SK-N-SH treated with all-trans-retinoic acid at 6 μM for 48 hours (cell line): Measurements from ENCODE around the gene DEF6.
A peak's percentile ranks its signal among the peaks of the same experiment; 100 is the strongest.

Experiments used
- ATAC-seq: fragments of 200-7000 bp; cut with Tn5 transposase; 3 replicates; pipeline ENCODE4 v1.9.1; 2020; ENCODE audit warnings: mild to moderate bottlenecking, moderate library complexity
- ARNTL ChIP-seq: fragments of 450-650 bp; formaldehyde crosslinking; IDR thresholded peaks from 2 replicates; pipeline ENCODE4 v1.5.0; 2020; ENCODE audit warnings: low read depth, mild to moderate bottlenecking, moderate library complexity, borderline replicate concordance
- BACH2 ChIP-seq: fragments of 250-450 bp; sonication (Bioruptor Pico); IDR thresholded peaks from 2 replicates; pipeline ENCODE4 v1.9.0; 2021; ENCODE audit warnings: mild to moderate bottlenecking, borderline replicate concordance
- CSDC2 ChIP-seq: fragments of 250-450 bp; sonication (Bioruptor Pico); IDR thresholded peaks from 2 replicates; pipeline ENCODE4 v1.5.0; 2020; ENCODE audit warnings: mild to moderate bottlenecking, moderate library complexity
- ESRRG ChIP-seq: fragments of 250-450 bp; sonication (Bioruptor Pico); IDR thresholded peaks from 2 replicates; pipeline ENCODE4 v1.6.1; 2021; ENCODE audit warnings: mild to moderate bottlenecking
- GLIS3 ChIP-seq: fragments of 250-450 bp; sonication (Bioruptor Pico); IDR thresholded peaks from 2 replicates; pipeline ENCODE4 v1.5.0; 2020; ENCODE audit warnings: mild to moderate bottlenecking, moderate library complexity
- ISL1 ChIP-seq: fragments of 250-450 bp; sonication (Bioruptor Pico); IDR thresholded peaks from 2 replicates; pipeline ENCODE4 v2.1.2; 2022; ENCODE audit warnings: mild to moderate bottlenecking, moderate library complexity
- OSR1 ChIP-seq: fragments of 250-450 bp; sonication (Bioruptor Pico); IDR thresholded peaks from 2 replicates; pipeline ENCODE4 v1.8.0; 2022; ENCODE audit warnings: moderate library complexity, mild to moderate bottlenecking, inconsistent platforms
- PPARA ChIP-seq: fragments of 250-450 bp; sonication (Bioruptor Pico); IDR thresholded peaks from 2 replicates; pipeline ENCODE4 v1.5.0; 2020; ENCODE audit warnings: mild to moderate bottlenecking, borderline replicate concordance
- RARB ChIP-seq: fragments of 250-450 bp; sonication (Bioruptor Pico); IDR thresholded peaks from 2 replicates; pipeline ENCODE4 v1.8.0; 2021; ENCODE audit warnings: mild to moderate bottlenecking, moderate library complexity
- SNAI2 ChIP-seq: fragments of 250-450 bp; sonication (Bioruptor Pico); IDR thresholded peaks from 2 replicates; pipeline ENCODE4 v1.5.0; 2020; ENCODE audit warnings: mild to moderate bottlenecking, moderate library complexity
- TCF4 ChIP-seq: fragments of 250-450 bp; sonication (Bioruptor Pico); IDR thresholded peaks from 2 replicates; pipeline ENCODE4 v1.8.0; 2021; ENCODE audit warnings: mild to moderate bottlenecking, moderate library complexity, borderline replicate concordance
- TOX ChIP-seq: fragments of 250-450 bp; sonication (Bioruptor Pico); IDR thresholded peaks from 2 replicates; pipeline ENCODE4 v1.8.0; 2021; ENCODE audit warnings: mild to moderate bottlenecking, moderate library complexity, borderline replicate concordance
- ZC3H10 ChIP-seq: fragments of 250-450 bp; sonication (Bioruptor Pico); IDR thresholded peaks from 2 replicates; pipeline ENCODE4 v1.5.1; 2021; ENCODE audit warnings: mild to moderate bottlenecking, moderate library complexity
- ZFP3 ChIP-seq: fragments of 250-450 bp; sonication (Bioruptor Pico); IDR thresholded peaks from 2 replicates; pipeline ENCODE4 v1.5.0; 2020; ENCODE audit warnings: mild to moderate bottlenecking, moderate library complexity
- ZFP30 ChIP-seq: fragments of 450-650 bp; formaldehyde crosslinking; IDR thresholded peaks from 2 replicates; pipeline ENCODE4 v1.5.0; 2022; ENCODE audit warnings: mild to moderate bottlenecking, moderate library complexity
- ZNF70 ChIP-seq: fragments of 450-650 bp; formaldehyde crosslinking; IDR thresholded peaks from 2 replicates; pipeline ENCODE4 v1.5.0; 2020; ENCODE audit warnings: mild to moderate bottlenecking, moderate library complexity
- ZNF8 ChIP-seq: fragments of 450-650 bp; formaldehyde crosslinking; IDR thresholded peaks from 2 replicates; pipeline ENCODE4 v1.5.0; 2020; ENCODE audit warnings: mild to moderate bottlenecking, moderate library complexity
- TF ChIP-seq, protein P1 (sequence below): fragments of 250-450 bp; sonication (Bioruptor Pico); IDR thresholded peaks from 2 replicates; pipeline ENCODE4 v1.5.1; 2021; ENCODE audit warnings: mild to moderate bottlenecking, moderate library complexity
- TF ChIP-seq, protein P2 (sequence below): fragments of 250-450 bp; sonication (Bioruptor Pico); IDR thresholded peaks from 2 replicates; pipeline ENCODE4 v1.8.0; 2021; ENCODE audit warnings: low read depth, mild to moderate bottlenecking, moderate library complexity, borderline replicate concordance
- TF ChIP-seq, protein P3 (sequence below): fragments of 250-450 bp; sonication (Bioruptor Pico); IDR thresholded peaks from 2 replicates; pipeline ENCODE4 v1.8.0; 2020; ENCODE audit warnings: mild to moderate bottlenecking, moderate library complexity, borderline replicate concordance
- TF ChIP-seq, protein P4 (sequence below): fragments of 250-450 bp; sonication (Bioruptor Pico); IDR thresholded peaks from 2 replicates; pipeline ENCODE4 v1.5.0; 2020; ENCODE audit warnings: mild to moderate bottlenecking, moderate library complexity
- TF ChIP-seq, protein P5 (sequence below): fragments of 250-450 bp; sonication (Bioruptor Pico); IDR thresholded peaks from 2 replicates; pipeline ENCODE4 v1.5.1; 2020; ENCODE audit warnings: low read depth, mild to moderate bottlenecking, moderate library complexity

DEF6 gene

DNA sequence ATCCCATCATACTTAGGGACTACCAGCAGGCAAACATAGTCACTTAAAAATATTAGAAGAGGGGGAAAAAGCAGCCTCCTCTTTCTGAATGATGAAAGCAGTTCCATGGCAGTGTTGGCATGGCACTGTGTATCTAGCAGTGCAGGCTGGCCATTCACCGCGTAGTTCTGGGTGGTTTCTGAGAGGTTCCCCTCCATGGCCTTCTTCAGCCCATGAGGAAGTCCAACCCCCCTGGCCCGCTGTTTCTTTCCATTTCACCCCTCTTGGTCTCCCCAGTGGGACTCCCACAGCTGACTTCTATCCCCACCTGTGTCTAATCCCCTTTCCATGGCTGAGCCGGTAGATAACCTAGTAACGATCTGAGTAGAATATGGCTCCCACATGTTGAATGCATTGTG, 61.7 kb downstream of the DEF6 start:
- ATAC-seq, result no peak
- TF ChIP-seq, protein P1, sequence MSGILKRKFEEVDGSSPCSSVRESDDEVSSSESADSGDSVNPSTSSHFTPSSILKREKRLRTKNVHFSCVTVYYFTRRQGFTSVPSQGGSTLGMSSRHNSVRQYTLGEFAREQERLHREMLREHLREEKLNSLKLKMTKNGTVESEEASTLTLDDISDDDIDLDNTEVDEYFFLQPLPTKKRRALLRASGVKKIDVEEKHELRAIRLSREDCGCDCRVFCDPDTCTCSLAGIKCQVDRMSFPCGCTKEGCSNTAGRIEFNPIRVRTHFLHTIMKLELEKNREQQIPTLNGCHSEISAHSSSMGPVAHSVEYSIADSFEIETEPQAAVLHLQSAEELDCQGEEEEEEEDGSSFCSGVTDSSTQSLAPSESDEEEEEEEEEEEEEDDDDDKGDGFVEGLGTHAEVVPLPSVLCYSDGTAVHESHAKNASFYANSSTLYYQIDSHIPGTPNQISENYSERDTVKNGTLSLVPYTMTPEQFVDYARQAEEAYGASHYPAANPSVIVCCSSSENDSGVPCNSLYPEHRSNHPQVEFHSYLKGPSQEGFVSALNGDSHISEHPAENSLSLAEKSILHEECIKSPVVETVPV (CRISPR knock-in tag), result no peak
- TF ChIP-seq ISL1 (no peak), OSR1 (CRISPR knock-in tag) (no peak), GLIS3 (CRISPR knock-in tag) (no peak), CSDC2 (CRISPR knock-in tag) (no peak), RARB (CRISPR knock-in tag) (no peak), BACH2 (no peak), ZFP30 (CRISPR knock-in tag) (no peak), ZFP3 (no peak), ZC3H10 (CRISPR knock-in tag) (no peak), PPARA (no peak), TCF4 (CRISPR knock-in tag) (no peak)

DNA sequence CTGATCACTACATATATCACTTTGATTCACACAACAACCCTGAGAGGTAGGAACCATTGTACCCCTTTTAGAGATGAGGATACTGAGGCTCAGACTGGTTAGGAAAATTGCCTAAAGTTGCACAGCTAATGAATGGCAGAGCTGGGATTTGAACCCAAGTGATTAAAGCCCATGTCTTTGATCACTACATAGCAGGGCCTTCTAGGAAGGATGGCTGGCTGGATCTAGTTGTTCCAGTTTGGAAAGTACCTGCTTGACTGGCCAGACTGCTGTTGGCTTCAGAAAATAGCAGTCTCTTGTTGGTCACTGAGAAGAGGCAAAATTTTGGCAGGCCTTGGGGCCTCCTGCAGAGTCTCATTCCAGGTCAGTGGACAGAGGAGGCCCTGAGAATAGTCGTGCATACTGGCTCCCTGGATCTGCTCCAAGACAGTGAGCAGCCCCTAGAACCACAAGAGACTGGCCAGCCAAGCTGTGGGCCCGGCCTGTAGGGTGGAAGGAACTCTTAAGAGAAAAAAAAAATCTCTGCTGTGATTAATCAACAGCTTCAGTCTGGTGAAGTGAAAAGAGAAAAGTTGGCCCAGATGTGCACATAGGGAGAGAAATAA, 62.2 kb downstream of the DEF6 start:
- TF ChIP-seq ZNF70 (no peak), ZC3H10 (CRISPR knock-in tag) (no peak)
- TF ChIP-seq, all 23 proteins: peak for 0
- ATAC-seq, result peak; percentile 74

DNA sequence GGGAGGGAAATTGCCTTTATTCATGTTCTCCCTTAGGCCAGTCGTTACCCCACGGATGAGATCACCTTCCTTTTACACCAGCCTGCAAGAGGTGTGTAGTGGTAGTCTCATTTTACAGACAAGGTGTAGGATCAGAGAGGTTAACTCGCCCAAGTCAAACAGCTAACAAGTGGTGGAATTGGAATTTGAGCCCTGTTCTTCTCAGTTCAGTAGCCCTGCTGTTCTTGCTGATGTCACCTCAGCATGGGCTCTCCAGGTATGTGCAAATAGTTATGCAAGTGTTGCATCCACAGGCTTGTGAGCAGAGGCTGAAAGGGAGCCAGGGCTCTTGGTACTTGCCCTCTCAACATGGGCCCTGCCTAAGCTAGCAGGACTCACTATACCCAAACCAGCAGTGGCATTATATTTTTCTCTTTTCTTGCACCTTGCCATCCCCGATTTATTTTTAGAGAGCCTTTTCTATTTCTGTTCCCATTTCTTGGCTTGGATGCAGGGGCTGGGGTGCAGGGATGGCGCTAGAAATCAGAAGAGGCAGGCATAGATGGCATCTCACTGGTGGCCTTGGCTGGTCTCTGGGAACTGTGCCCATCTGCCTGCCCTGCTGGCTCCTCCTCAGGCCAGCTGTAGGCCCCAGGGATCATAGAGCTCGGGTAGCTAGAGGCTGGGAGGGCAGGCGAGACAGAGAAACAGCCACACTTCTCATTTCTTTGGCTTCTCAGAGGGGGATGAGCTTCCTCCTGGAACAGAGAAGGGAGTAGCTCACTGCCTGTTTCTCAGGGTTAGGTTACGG, 62.9 kb downstream of the DEF6 start:
- peak; percentile 44 for ATAC-seq

More for the DNA sequence above, 62.9 kb downstream of the DEF6 start:
- TF ChIP-seq GLIS3 (CRISPR knock-in tag) (no peak), PPARA (no peak), SNAI2 (CRISPR knock-in tag) (no peak), ISL1 (no peak), ZFP3 (no peak), ESRRG (CRISPR knock-in tag) (no peak), TOX (CRISPR knock-in tag) (no peak), ZFP30 (CRISPR knock-in tag) (no peak), ARNTL (CRISPR knock-in tag) (no peak), ZNF8 (CRISPR knock-in tag) (no peak), BACH2 (no peak)
- TF ChIP-seq, protein P2, sequence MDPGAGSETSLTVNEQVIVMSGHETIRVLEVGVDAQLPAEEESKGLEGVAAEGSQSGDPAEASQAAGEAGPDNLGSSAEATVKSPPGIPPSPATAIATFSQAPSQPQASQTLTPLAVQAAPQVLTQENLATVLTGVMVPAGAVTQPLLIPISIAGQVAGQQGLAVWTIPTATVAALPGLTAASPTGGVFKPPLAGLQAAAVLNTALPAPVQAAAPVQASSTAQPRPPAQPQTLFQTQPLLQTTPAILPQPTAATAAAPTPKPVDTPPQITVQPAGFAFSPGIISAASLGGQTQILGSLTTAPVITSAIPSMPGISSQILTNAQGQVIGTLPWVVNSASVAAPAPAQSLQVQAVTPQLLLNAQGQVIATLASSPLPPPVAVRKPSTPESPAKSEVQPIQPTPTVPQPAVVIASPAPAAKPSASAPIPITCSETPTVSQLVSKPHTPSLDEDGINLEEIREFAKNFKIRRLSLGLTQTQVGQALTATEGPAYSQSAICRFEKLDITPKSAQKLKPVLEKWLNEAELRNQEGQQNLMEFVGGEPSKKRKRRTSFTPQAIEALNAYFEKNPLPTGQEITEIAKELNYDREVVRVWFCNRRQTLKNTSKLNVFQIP (CRISPR knock-in tag), result no peak
- TF ChIP-seq, protein P3, sequence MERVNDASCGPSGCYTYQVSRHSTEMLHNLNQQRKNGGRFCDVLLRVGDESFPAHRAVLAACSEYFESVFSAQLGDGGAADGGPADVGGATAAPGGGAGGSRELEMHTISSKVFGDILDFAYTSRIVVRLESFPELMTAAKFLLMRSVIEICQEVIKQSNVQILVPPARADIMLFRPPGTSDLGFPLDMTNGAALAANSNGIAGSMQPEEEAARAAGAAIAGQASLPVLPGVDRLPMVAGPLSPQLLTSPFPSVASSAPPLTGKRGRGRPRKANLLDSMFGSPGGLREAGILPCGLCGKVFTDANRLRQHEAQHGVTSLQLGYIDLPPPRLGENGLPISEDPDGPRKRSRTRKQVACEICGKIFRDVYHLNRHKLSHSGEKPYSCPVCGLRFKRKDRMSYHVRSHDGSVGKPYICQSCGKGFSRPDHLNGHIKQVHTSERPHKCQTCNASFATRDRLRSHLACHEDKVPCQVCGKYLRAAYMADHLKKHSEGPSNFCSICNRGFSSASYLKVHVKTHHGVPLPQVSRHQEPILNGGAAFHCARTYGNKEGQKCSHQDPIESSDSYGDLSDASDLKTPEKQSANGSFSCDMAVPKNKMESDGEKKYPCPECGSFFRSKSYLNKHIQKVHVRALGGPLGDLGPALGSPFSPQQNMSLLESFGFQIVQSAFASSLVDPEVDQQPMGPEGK (CRISPR knock-in tag), result no peak
- TF ChIP-seq, protein P4, sequence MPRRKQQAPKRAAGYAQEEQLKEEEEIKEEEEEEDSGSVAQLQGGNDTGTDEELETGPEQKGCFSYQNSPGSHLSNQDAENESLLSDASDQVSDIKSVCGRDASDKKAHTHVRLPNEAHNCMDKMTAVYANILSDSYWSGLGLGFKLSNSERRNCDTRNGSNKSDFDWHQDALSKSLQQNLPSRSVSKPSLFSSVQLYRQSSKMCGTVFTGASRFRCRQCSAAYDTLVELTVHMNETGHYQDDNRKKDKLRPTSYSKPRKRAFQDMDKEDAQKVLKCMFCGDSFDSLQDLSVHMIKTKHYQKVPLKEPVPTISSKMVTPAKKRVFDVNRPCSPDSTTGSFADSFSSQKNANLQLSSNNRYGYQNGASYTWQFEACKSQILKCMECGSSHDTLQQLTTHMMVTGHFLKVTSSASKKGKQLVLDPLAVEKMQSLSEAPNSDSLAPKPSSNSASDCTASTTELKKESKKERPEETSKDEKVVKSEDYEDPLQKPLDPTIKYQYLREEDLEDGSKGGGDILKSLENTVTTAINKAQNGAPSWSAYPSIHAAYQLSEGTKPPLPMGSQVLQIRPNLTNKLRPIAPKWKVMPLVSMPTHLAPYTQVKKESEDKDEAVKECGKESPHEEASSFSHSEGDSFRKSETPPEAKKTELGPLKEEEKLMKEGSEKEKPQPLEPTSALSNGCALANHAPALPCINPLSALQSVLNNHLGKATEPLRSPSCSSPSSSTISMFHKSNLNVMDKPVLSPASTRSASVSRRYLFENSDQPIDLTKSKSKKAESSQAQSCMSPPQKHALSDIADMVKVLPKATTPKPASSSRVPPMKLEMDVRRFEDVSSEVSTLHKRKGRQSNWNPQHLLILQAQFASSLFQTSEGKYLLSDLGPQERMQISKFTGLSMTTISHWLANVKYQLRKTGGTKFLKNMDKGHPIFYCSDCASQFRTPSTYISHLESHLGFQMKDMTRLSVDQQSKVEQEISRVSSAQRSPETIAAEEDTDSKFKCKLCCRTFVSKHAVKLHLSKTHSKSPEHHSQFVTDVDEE, result no peak
- TF ChIP-seq, protein P5, sequence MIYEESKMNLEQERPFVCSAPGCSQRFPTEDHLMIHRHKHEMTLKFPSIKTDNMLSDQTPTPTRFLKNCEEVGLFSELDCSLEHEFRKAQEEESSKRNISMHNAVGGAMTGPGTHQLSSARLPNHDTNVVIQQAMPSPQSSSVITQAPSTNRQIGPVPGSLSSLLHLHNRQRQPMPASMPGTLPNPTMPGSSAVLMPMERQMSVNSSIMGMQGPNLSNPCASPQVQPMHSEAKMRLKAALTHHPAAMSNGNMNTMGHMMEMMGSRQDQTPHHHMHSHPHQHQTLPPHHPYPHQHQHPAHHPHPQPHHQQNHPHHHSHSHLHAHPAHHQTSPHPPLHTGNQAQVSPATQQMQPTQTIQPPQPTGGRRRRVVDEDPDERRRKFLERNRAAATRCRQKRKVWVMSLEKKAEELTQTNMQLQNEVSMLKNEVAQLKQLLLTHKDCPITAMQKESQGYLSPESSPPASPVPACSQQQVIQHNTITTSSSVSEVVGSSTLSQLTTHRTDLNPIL, result no peak
- TF ChIP-seq, all 23 proteins: peak for 0
